Neural progenitor cell (in vitro differentiated cells): ENCODE results near the gene SNUPN. TPM values are rescaled to one million over a fixed set of nuclear protein-coding genes. Genes with fewer than 3 reads are reported as not detected.

Experiments used
- DNase-seq: peaks from one replicate; pipeline ENCODE4 v3.0.0-alpha.2; 2016; ENCODE audit warnings: low spot score
- H2AFZ ChIP-seq: fragments of 200-600 bp; sonication (generic); replicated peaks from 2 replicates; pipeline ENCODE4 v1.6.1; 2016; ENCODE audit warnings: antibody characterized with exemption
- H3F3A ChIP-seq: fragments of 200-600 bp; sonication (generic); 2 replicates; pipeline ENCODE4 v1.6.1; 2016; ENCODE audit warnings: antibody characterized with exemption, low read depth
- H3K27ac ChIP-seq: fragments of 200-600 bp; sonication (generic); 2 replicates; pipeline ENCODE4 v1.5.1; 2016; ENCODE audit warnings: mild to moderate bottlenecking
- H3K27me3 ChIP-seq: fragments of 200-600 bp; sonication (generic); 2 replicates; pipeline ENCODE4 v1.6.1; 2016; ENCODE audit warnings: mild to moderate bottlenecking, moderate library complexity
- H3K36me3 ChIP-seq: fragments of 200-600 bp; sonication (generic); 2 replicates; pipeline ENCODE4 v1.5.1; 2016
- H3K4me1 ChIP-seq: fragments of 200-600 bp; sonication (generic); 2 replicates; pipeline ENCODE4 v1.6.1; 2016; ENCODE audit warnings: mixed run types
- H3K4me2 ChIP-seq: fragments of 200-600 bp; sonication (generic); 2 replicates; pipeline ENCODE4 v1.6.1; 2016
- H3K4me3 ChIP-seq: fragments of 200-600 bp; sonication (generic); 2 replicates; pipeline ENCODE4 v1.5.1; 2016
- H3K79me2 ChIP-seq: fragments of 200-600 bp; sonication (generic); 2 replicates; pipeline ENCODE4 v1.6.1; 2016; ENCODE audit warnings: low read depth
- H3K9ac ChIP-seq: fragments of 200-600 bp; sonication (generic); 2 replicates; pipeline ENCODE4 v1.6.1; 2016
- H3K9me3 ChIP-seq: fragments of 200-600 bp; sonication (generic); 2 replicates; pipeline ENCODE4 v1.5.1; 2016; ENCODE audit warnings: low read depth
- H4K20me1 ChIP-seq: fragments of 200-600 bp; sonication (generic); 2 replicates; pipeline ENCODE4 v1.6.1; 2016; ENCODE audit warnings: low read depth
- H3K27ac Mint-ChIP-seq: 3 replicates; pipeline ENCODE4 v1.8.0; 2021; ENCODE audit warnings: mixed read lengths
- H3K27me3 Mint-ChIP-seq: 2 replicates; pipeline ENCODE4 v1.8.0; 2022; ENCODE audit warnings: low read depth, mild to moderate bottlenecking, inconsistent platforms, moderate library complexity, mixed read lengths; ENCODE audit not compliant: insufficient read depth
- H3K36me3 Mint-ChIP-seq: 3 replicates; pipeline ENCODE4 v1.8.0; 2021; ENCODE audit warnings: mixed read lengths
- H3K4me1 Mint-ChIP-seq: 3 replicates; pipeline ENCODE4 v1.8.0; 2021; ENCODE audit warnings: mixed read lengths
- H3K4me3 Mint-ChIP-seq: 3 replicates; pipeline ENCODE4 v1.8.0; 2021; ENCODE audit warnings: mild to moderate bottlenecking, moderate library complexity, mixed read lengths
- H3K9me3 Mint-ChIP-seq: 3 replicates; pipeline ENCODE4 v1.8.0; 2020; ENCODE audit warnings: mixed read lengths
- CTCF ChIP-seq: fragments of 200-600 bp; sonication (generic); IDR thresholded peaks from 2 replicates; pipeline ENCODE4 v1.5.1; 2017; ENCODE audit warnings: antibody characterized with exemption, mild to moderate bottlenecking
- EZH2 ChIP-seq: fragments of 200-600 bp; sonication (generic); IDR thresholded peaks from 2 replicates; pipeline ENCODE4 v1.6.1; 2017; ENCODE audit warnings: antibody characterized with exemption, mild to moderate bottlenecking, moderate library complexity
- EZH2phosphoT487 ChIP-seq: fragments of 200-600 bp; sonication (generic); IDR thresholded peaks from 2 replicates; pipeline ENCODE4 v1.6.1; 2017; ENCODE audit warnings: antibody characterized with exemption
- total RNA-seq: library from RNA; depleted of rRNA; stranded (reverse); fragments of >200 nt; gene quantifications from 2 replicates; pipeline ENCODE4 v1.2.3, GENCODE V29; 2015; ENCODE audit warnings: low replicate concordance

SNUPN gene
- total RNA-seq, 1 donor from 2014 or later = 18.4 TPM

GRCh38 chr15:75622505-75622904 is 3.0 kb downstream of the SNUPN start:
- Mint-ChIP-seq H3K9me3 (no peaks in the 10 kb centered on the region), H3K27ac (no peak overlapping the region), H3K27me3 (peaks cover 6% of the 10 kb centered on the region), H3K4me1 (peaks cover 8% of the 10 kb centered on the region), H3K36me3 (peaks cover 6% of the 10 kb centered on the region), H3K4me3 (no peak overlapping the region)
- Histone ChIP-seq H3K4me3 (no peak overlapping the region), H3K36me3 (no peaks in the 10 kb centered on the region), H3K4me1 (peaks cover 5% of the 10 kb centered on the region), H4K20me1 (no peaks in the 10 kb centered on the region), H3K27me3 (no peaks in the 10 kb centered on the region), H3K9me3 (no peaks in the 10 kb centered on the region), H3K79me2 (no peaks in the 10 kb centered on the region), H3K4me2 (no peak overlapping the region), H2AFZ (no peak overlapping the region), H3K9ac (no peak overlapping the region), H3K27ac (no peak overlapping the region), H3F3A (peaks cover 29% of the 10 kb centered on the region)
- DNase-seq = no peak
- TF ChIP-seq CTCF (no peak), EZH2 (no peak), EZH2phosphoT487 (no peak)

GRCh38 chr15:75620841-75621391 is 4.6 kb downstream of the SNUPN start:
- H3K27ac ChIP-seq = no peak overlapping the region

GRCh38 chr15:75620058-75620820 is 5.3 kb downstream of the SNUPN start:
- Histone ChIP-seq H3K79me2 (no peaks in the 10 kb centered on the region), H3K9me3 (no peaks in the 10 kb centered on the region), H3K4me1 (no peaks in the 10 kb centered on the region), H3K4me3 (no peak overlapping the region), H3K4me2 (no peak overlapping the region), H3K27me3 (no peaks in the 10 kb centered on the region), H2AFZ (no peak overlapping the region), H3K27ac (no peak overlapping the region), H3K36me3 (no peaks in the 10 kb centered on the region), H3K9ac (no peak overlapping the region), H3F3A (peaks cover 8% of the 10 kb centered on the region), H4K20me1 (no peaks in the 10 kb centered on the region)
- Mint-ChIP-seq H3K27ac (no peak overlapping the region), H3K4me3 (no peak overlapping the region), H3K27me3 (peaks cover 5% of the 10 kb centered on the region), H3K4me1 (no peaks in the 10 kb centered on the region), H3K36me3 (peaks cover 18% of the 10 kb centered on the region), H3K9me3 (no peaks in the 10 kb centered on the region)
- no peak for DNase-seq
- TF ChIP-seq CTCF = no peak
- TF ChIP-seq EZH2phosphoT487 = no peak
- TF ChIP-seq EZH2 = no peak

More at GRCh38 chr15:75620841-75621391, 4.6 kb downstream of the SNUPN start:
- Mint-ChIP-seq H3K27ac (no peak overlapping the region), H3K4me3 (no peak overlapping the region), H3K36me3 (peaks cover 15% of the 10 kb centered on the region), H3K4me1 (peaks cover under 1% of the 10 kb centered on the region), H3K27me3 (peaks cover 5% of the 10 kb centered on the region), H3K9me3 (no peaks in the 10 kb centered on the region)
- Histone ChIP-seq H3K27me3 (no peaks in the 10 kb centered on the region), H3K36me3 (no peaks in the 10 kb centered on the region), H3K9ac (no peak overlapping the region), H3K79me2 (no peaks in the 10 kb centered on the region), H3F3A (peaks cover 15% of the 10 kb centered on the region), H4K20me1 (no peaks in the 10 kb centered on the region), H2AFZ (no peak overlapping the region), H3K4me2 (no peak overlapping the region), H3K4me1 (no peaks in the 10 kb centered on the region), H3K4me3 (no peak overlapping the region), H3K9me3 (no peaks in the 10 kb centered on the region)
- TF ChIP-seq CTCF (no peak), EZH2phosphoT487 (no peak), EZH2 (no peak)
- no peak for DNase-seq
